Subcutaneous preadipocyte (primary cell): Measurements from ENCODE around the gene ARHGAP25. TPM values are rescaled to one million over a fixed set of nuclear protein-coding genes. Genes with fewer than 3 reads are reported as not detected.

Experiments used
- total RNA-seq: library from RNA; depleted of rRNA; stranded (reverse); fragments of >200 nt; gene quantifications from 2 replicates; pipeline ENCODE4 v1.2.3, GENCODE V29; 2012

Gene ARHGAP25
- total RNA-seq, result under 0.01 TPM in 1 of 2 replicates, not detected in the other

GRCh38 chr2:68734688-68735525 lies at the start of gene ARHGAP25:
Gene ARHGAP25 (plus strand): TSS chr2:68734811. CDS start chr2:68735200, 389 bp downstream.

GRCh38 chr2:68871159-68871764 lies 136.7 kb downstream of the ARHGAP25 start, which contains the start of gene BMP10:
Gene BMP10 (minus strand): TSS chr2:68871397. CDS start chr2:68871358, 39 bp downstream.

Other genes starting within 250 kb of the ARHGAP25 start
- under 0.01 TPM in 1 of 2 replicates, not detected in the other for gene PROKR1, start 91.2 kb upstream of the ARHGAP25 start, total RNA-seq
- gene BMP10, start 136.6 kb downstream of the ARHGAP25 start, total RNA-seq, result under 0.01 TPM in 1 of 2 replicates, not detected in the other
- not detected in 2 replicates for gene GKN2, start 218.1 kb downstream of the ARHGAP25 start, total RNA-seq
- not detected in 2 replicates for gene GKN1, start 239.8 kb downstream of the ARHGAP25 start, total RNA-seq